ENCODE results near the gene FOSL1. TPM values are rescaled to one million over a fixed set of nuclear protein-coding genes. Genes with fewer than 3 reads are reported as not detected.
A peak's percentile ranks its signal among the peaks of the same experiment; 100 is the strongest.

Gene FOSL1
- total RNA-seq, 1 donor from 2014 or later = 2.2 TPM

GRCh38 chr11:65920372-65920802 lies 20.2 kb upstream of the FOSL1 start:
- intact Hi-C loops (cut with DNase I) = no loop called here
- peaks cover 42% of the 10 kb centered on the region for H3K4me1 ChIP-seq
- H3K4me3 ChIP-seq = peak overlapping the region; percentile 99
- no peak for ATAC-seq
- peak overlapping the region; percentile 88 for H3K27ac ChIP-seq
- DNase-seq = no peak
- peaks cover 28% of the 10 kb centered on the region for H3K36me3 ChIP-seq
- no peaks in the 10 kb centered on the region for H3K9me3 ChIP-seq
- no peaks in the 10 kb centered on the region for H3K27me3 ChIP-seq (ENCODE audit: low read depth)
- TF ChIP-seq, protein P1, sequence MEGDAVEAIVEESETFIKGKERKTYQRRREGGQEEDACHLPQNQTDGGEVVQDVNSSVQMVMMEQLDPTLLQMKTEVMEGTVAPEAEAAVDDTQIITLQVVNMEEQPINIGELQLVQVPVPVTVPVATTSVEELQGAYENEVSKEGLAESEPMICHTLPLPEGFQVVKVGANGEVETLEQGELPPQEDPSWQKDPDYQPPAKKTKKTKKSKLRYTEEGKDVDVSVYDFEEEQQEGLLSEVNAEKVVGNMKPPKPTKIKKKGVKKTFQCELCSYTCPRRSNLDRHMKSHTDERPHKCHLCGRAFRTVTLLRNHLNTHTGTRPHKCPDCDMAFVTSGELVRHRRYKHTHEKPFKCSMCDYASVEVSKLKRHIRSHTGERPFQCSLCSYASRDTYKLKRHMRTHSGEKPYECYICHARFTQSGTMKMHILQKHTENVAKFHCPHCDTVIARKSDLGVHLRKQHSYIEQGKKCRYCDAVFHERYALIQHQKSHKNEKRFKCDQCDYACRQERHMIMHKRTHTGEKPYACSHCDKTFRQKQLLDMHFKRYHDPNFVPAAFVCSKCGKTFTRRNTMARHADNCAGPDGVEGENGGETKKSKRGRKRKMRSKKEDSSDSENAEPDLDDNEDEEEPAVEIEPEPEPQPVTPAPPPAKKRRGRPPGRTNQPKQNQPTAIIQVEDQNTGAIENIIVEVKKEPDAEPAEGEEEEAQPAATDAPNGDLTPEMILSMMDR (IDR thresholded peaks at IDR 0.05) = no peak

GRCh38 chr11:65919573-65920371 lies 19.6 kb upstream of the FOSL1 start:
- intact Hi-C loops (cut with DNase I) = no loop called here
- peak; percentile 77 for DNase-seq

DNA sequence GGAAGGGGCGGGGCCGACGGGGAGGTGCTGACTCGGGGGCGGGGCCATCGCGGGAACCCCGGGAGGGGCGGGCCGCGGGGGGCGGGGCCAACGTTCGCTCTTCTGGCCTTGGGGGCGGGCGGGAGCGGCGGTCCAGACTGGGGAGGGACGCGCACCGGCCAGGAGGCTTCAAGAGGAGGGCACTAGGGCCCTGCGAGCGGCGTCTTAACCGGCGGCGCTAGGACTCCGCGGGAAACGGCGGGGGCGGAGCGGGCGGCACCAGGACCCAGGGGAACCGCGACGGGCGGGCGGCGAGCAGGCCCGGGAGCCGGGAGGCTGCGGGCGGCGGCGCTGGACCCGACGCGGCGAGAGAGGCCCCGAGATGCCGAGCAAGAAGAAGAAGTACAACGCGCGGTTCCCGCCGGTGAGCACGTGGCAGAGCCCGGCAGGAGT lies 19.0 kb upstream of the FOSL1 start, which contains the start of gene DRAP1:
TSS of gene DRAP1 (plus strand) at position 286 of the 432 bp plus-strand sequence. CDS start at position 362, 76 bp downstream.
- Histone ChIP-seq H3K4me3 (peak within 1 kb of the TSS; percentile 99), H3K27ac (peak within 1 kb of the TSS; percentile 97), H3K36me3 (peaks cover 28% of the 10 kb centered on the region), H3K9me3 (no peaks in the 10 kb centered on the region), H3K27me3 (ENCODE audit: low read depth) (no peaks in the 10 kb centered on the region), H3K4me1 (peaks cover 51% of the 10 kb centered on the region)
- ATAC-seq (peak; percentile 94 to 96), DNase-seq (peak; percentile 100)
- TF ChIP-seq, protein P1 (IDR thresholded peaks at IDR 0.05) = peak; percentile 11
- intact Hi-C loops (cut with DNase I) = no loop called here

More at GRCh38 chr11:65919573-65920371, 19.6 kb upstream of the FOSL1 start:
- peaks cover 28% of the 10 kb centered on the region for H3K36me3 ChIP-seq
- peak; percentile 46 to 59 for ATAC-seq
- H3K27me3 ChIP-seq (ENCODE audit: low read depth) = no peaks in the 10 kb centered on the region
- TF ChIP-seq, protein P1 (IDR thresholded peaks at IDR 0.05) = no peak
- H3K4me3 ChIP-seq = peak overlapping the region; percentile 99
- peaks cover 48% of the 10 kb centered on the region for H3K4me1 ChIP-seq
- peak overlapping the region; percentile 88 for H3K27ac ChIP-seq
- no peaks in the 10 kb centered on the region for H3K9me3 ChIP-seq

- TF ChIP-seq, protein P1 (IDR thresholded peaks at IDR 0.05) = no peak
- Histone ChIP-seq H3K27ac (peak within 1 kb of the TSS; percentile 97), H3K9me3 (no peaks in the 10 kb centered on the region), H3K4me3 (peak within 1 kb of the TSS; percentile 99), H3K27me3 (ENCODE audit: low read depth) (no peaks in the 10 kb centered on the region), H3K36me3 (peaks cover 26% of the 10 kb centered on the region), H3K4me1 (peaks cover 51% of the 10 kb centered on the region)
- intact Hi-C loops (cut with DNase I) = no loop called here
- DNase-seq = no peak
- no peak for ATAC-seq
These were observed 18.3 kb upstream of the FOSL1 start, which contains the start of gene C11orf68 for GRCh38 chr11:65918211-65919140. C11orf68 (minus strand) TSS chr11:65919062; CDS start chr11:65919031, 31 bp downstream.

Data from lower lobe of right lung (tissue), 2 donors.